HCT116 (cell line): ENCODE measurements around the gene THSD4.

ENCODE experiments used
- EZH2 ChIP-seq: fragments of 200-600 bp; sonication (generic); IDR thresholded peaks from 2 replicates; pipeline ENCODE4 v1.6.1; 2017; ENCODE audit warnings: antibody characterized with exemption, mixed run types
- JUND ChIP-seq: IDR thresholded peaks from 2 replicates; pipeline ENCODE4 v1.6.1; 2012
- POLR2A ChIP-seq: IDR thresholded peaks from 2 replicates; pipeline ENCODE4 v1.7.0; 2011; ENCODE audit warnings: borderline replicate concordance; ENCODE audit not compliant: insufficient read depth, insufficient read length; ENCODE audit errors: extremely low read depth
- POLR2AphosphoS5 ChIP-seq: IDR thresholded peaks from 2 replicates; pipeline ENCODE4 v1.6.1; 2011; ENCODE audit warnings: mild to moderate bottlenecking, low read depth, low read length, moderate library complexity
- TF ChIP-seq, protein P1 (sequence below): IDR thresholded peaks from 2 replicates; pipeline ENCODE4 v1.6.1; 2012

GRCh38 chr15:71612869-71613268 lies 497.6 kb downstream of the THSD4 start:
- no peak for TF ChIP-seq JUND
- TF ChIP-seq POLR2AphosphoS5 = no peak
- TF ChIP-seq EZH2 = no peak
- TF ChIP-seq, protein P1, sequence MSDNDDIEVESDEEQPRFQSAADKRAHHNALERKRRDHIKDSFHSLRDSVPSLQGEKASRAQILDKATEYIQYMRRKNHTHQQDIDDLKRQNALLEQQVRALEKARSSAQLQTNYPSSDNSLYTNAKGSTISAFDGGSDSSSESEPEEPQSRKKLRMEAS = no peak
- TF ChIP-seq POLR2A = no peak
